ENCODE data around the gene CZIB. TPM values are rescaled to one million over a fixed set of nuclear protein-coding genes. Genes with fewer than 3 reads are reported as not detected.

The CZIB gene
- total and polyA plus RNA-seq, 2 of the 8 experiments (the other 6 are each of a cell fraction or from before 2014, with no cell fraction given): 46.5 to 48.0 TPM

DNA sequence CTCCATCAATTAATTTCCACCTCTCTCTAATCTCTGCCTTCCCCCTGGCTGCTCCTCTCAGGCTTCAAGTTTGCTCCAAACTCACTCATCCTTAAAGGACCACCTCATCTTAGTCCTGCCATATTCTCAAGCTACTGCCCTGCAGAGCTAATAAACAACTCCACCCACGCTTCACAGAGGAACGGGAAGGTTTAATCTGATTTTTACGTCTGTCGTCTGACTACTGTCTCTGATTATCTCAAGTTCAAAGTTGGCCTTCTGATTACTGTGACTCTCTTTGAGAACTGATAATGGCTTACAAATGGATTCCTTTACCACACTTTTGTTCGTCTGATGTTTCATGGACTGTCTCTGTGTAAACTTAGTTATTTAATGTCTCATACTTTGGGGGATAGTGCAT, 31.4 kb downstream of the CZIB start (continued):
- no peak for TF ChIP-seq KDM4A (IDR thresholded peaks at IDR 0.05; ENCODE audit: low read depth, low read length, severe bottlenecking)
- no peak for TF ChIP-seq RXRA (IDR thresholded peaks at IDR 0.05; ENCODE audit: insufficient read depth, low read depth, low read length)
- TF ChIP-seq CBX8 (IDR thresholded peaks at IDR 0.05; ENCODE audit: borderline replicate concordance, low read depth, low read length): no peak
- no peak for TF ChIP-seq KDM5A (IDR thresholded peaks at IDR 0.05; ENCODE audit: low read length)
